Measurements from ENCODE around the gene PSPC1. TPM values are rescaled to one million over a fixed set of nuclear protein-coding genes. Genes with fewer than 3 reads are reported as not detected.

The PSPC1 gene
- polyA plus RNA-seq, 1 experiment = 27.9 TPM

GRCh38 chr13:19680751-19681150 lies 102.0 kb downstream of the PSPC1 start:
- no peak for DNase-seq (ENCODE audit: low read depth)
- H3K27me3 ChIP-seq (ENCODE audit: control insufficient read depth, insufficient read depth, low read length) = no peaks in the 10 kb centered on the region
- no peak overlapping the region for H3K4me3 ChIP-seq (ENCODE audit: low read depth, low read length)
- CTCF ChIA-PET = no interaction called here
- POLR2A ChIA-PET = no interaction called here
- no peak for TF ChIP-seq CTCF (IDR thresholded peaks at IDR 0.05; ENCODE audit: insufficient read depth, low read depth, low read length)
- H3K36me3 ChIP-seq (ENCODE audit: control insufficient read depth, insufficient read depth, low read length) = 0 out of 2 replicates have a peak, but pooled peaks cover 2% of the 10 kb centered on the region

- Histone ChIP-seq H3K27me3 (ENCODE audit: control insufficient read depth, insufficient read depth, low read length) (no peaks in the 10 kb centered on the region), H3K4me3 (ENCODE audit: low read depth, low read length) (no peak overlapping the region), H3K36me3 (ENCODE audit: control insufficient read depth, insufficient read depth, low read length) (peaks cover 9% of the 10 kb centered on the region)
- no peak for DNase-seq (ENCODE audit: low read depth)
- POLR2A ChIA-PET = interaction anchor here (0.6 kb wide), 1 partner anchor 169 kb away, joined by 3 read pairs; no protein-coding TSS in a partner anchor
- CTCF ChIA-PET = no interaction called here
- TF ChIP-seq CTCF (IDR thresholded peaks at IDR 0.05; ENCODE audit: insufficient read depth, low read depth, low read length) = no peak
Measured at GRCh38 chr13:19676168-19676567, 106.6 kb downstream of the PSPC1 start.

GRCh38 chr13:19674898-19675297 lies 107.8 kb downstream of the PSPC1 start:
- TF ChIP-seq CTCF (IDR thresholded peaks at IDR 0.05; ENCODE audit: insufficient read depth, low read depth, low read length) = no peak

GRCh38 chr13:19673473-19674430 lies 109.0 kb downstream of the PSPC1 start:
- no peaks in the 10 kb centered on the region for H3K27me3 ChIP-seq (ENCODE audit: control insufficient read depth, insufficient read depth, low read length)
- ChIA-PET CTCF (no interaction called here), POLR2A (no interaction called here)
- H3K36me3 ChIP-seq (ENCODE audit: control insufficient read depth, insufficient read depth, low read length) = peaks cover 17% of the 10 kb centered on the region
- H3K4me3 ChIP-seq (ENCODE audit: low read depth, low read length) = no peak overlapping the region
- DNase-seq (ENCODE audit: low read depth) = no peak
- TF ChIP-seq CTCF (IDR thresholded peaks at IDR 0.05; ENCODE audit: insufficient read depth, low read depth, low read length) = no peak

More at GRCh38 chr13:19674898-19675297, 107.8 kb downstream of the PSPC1 start:
- Histone ChIP-seq H3K27me3 (ENCODE audit: control insufficient read depth, insufficient read depth, low read length) (no peaks in the 10 kb centered on the region), H3K36me3 (ENCODE audit: control insufficient read depth, insufficient read depth, low read length) (peaks cover 12% of the 10 kb centered on the region), H3K4me3 (ENCODE audit: low read depth, low read length) (no peak overlapping the region)
- CTCF ChIA-PET = no interaction called here
- POLR2A ChIA-PET = no interaction called here
- DNase-seq (ENCODE audit: low read depth) = no peak

GRCh38 chr13:19672990-19673389 lies 109.8 kb downstream of the PSPC1 start:
- no peak overlapping the region for H3K4me3 ChIP-seq (ENCODE audit: low read depth, low read length)
- ChIA-PET CTCF (no interaction called here), POLR2A (no interaction called here)
- H3K36me3 ChIP-seq (ENCODE audit: control insufficient read depth, insufficient read depth, low read length) = peaks cover 17% of the 10 kb centered on the region
- H3K27me3 ChIP-seq (ENCODE audit: control insufficient read depth, insufficient read depth, low read length) = no peaks in the 10 kb centered on the region
- TF ChIP-seq CTCF (IDR thresholded peaks at IDR 0.05; ENCODE audit: insufficient read depth, low read depth, low read length) = no peak
- no peak for DNase-seq (ENCODE audit: low read depth)

All from BJ (cell line).